ENCODE measurements around the gene STX1B. TPM values are rescaled to one million over a fixed set of nuclear protein-coding genes. Genes with fewer than 3 reads are reported as not detected.
A peak's percentile ranks its signal among the peaks of the same experiment; 100 is the strongest.

The STX1B gene
- total RNA-seq, 2 donors from 2014 or later: 1.3 to 2.1 TPM

DNA sequence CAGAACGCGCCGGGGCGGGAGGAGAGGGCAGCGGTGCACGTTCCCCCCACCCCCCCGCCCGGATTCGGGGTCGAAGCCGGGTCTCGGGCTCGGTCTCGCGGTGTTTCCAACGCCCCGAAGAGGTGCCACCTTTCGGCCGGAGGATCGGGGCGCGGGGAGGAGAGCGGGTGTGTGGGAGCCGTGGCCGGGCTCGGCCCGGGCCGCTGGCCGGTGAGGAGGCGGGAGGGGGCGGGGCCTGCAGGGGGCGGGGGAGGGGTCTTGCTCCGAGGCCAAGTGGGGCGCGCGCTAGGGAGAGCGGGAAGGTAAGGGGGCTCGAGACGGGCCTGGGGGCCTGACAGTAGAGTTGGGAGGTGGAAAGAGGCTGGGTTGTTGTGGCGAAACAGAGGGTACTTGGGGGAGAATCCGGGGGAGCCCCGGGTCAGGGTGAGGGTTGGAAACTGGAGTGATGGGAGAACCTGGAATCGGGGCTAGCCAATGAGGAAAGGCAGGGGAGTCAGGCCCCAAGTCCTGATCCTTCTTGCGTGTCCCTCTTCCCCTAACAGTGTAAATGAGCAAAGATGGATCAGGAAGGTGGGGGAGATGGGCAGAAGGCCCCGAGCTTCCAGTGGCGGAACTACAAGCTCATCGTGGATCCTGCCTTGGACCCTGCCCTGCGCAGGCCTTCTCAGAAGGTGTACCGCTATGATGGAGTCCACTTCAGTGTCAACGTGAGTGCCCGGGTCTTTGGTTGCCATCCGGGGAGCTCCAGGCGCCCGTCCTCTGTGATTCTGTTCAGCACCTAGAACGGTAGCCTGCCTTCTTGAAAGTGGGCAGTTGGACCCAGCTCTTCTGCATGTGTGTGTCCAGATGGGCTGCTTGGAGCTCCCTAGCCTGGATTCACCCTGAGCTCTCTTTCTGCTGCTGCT is 52.0 kb downstream of the STX1B start:
- H3K4me1 ChIP-seq: peaks cover 0 to 29% of the 10 kb centered on the region in 2 donors
- H3K4me3 ChIP-seq: peak overlapping the region; percentile 90 to 92
- no peaks in the 10 kb centered on the region for H3K27me3 ChIP-seq
- TF ChIP-seq, protein P1, sequence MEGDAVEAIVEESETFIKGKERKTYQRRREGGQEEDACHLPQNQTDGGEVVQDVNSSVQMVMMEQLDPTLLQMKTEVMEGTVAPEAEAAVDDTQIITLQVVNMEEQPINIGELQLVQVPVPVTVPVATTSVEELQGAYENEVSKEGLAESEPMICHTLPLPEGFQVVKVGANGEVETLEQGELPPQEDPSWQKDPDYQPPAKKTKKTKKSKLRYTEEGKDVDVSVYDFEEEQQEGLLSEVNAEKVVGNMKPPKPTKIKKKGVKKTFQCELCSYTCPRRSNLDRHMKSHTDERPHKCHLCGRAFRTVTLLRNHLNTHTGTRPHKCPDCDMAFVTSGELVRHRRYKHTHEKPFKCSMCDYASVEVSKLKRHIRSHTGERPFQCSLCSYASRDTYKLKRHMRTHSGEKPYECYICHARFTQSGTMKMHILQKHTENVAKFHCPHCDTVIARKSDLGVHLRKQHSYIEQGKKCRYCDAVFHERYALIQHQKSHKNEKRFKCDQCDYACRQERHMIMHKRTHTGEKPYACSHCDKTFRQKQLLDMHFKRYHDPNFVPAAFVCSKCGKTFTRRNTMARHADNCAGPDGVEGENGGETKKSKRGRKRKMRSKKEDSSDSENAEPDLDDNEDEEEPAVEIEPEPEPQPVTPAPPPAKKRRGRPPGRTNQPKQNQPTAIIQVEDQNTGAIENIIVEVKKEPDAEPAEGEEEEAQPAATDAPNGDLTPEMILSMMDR (IDR thresholded peaks at IDR 0.05): no peak
- peak overlapping the region; percentile 93 to 98 for H3K27ac ChIP-seq
- H3K9me3 ChIP-seq: no peaks in the 10 kb centered on the region
- peaks cover 46% of the 10 kb centered on the region for H3K36me3 ChIP-seq
- no peak for DNase-seq (ENCODE audit: low spot score)

DNA sequence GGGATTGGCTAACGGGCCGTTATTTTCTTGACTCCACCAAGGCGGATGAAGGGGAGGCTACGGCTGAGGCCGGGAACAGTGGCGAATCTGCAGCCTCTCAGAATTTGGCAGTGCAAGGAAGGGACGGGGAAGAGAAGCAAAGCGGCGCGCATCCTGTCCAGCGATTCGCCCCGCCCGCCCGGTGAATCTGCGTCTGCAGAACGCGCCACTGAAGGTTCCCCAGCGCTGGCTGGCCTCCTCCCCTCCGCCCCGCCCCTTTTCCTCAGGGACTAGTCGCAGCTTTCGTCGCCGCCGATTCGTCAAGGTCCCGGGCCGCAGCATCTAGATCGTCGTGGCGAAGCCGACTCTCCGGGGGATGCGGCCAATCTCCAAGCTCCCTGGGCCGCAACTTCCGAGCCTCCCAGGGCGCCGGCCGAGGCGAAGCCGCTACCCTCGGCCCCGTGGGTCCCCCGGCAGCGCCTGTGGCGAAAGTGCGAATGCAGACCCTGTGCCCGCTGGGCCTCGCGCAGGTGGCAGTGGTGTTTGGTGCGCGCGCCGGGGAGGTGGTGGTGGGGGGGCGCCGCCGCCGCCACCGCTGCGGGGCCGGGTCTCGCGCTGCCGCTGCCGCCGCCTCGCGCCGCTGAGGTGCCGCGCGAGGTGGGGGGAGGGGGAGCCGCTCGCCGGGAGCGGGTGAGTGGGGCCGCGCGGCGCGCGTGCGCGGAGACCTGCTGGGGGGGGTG is 52.8 kb downstream of the STX1B start, which contains the start of gene SETD1A:
SETD1A (plus strand) TSS at position 299 of the 719 bp plus-strand sequence. CDS start 978 bp downstream, outside the sequence.
- Histone ChIP-seq H3K4me1 (peaks cover 0 to 31% of the 10 kb centered on the region in 2 donors), H3K27ac (peak within 1 kb of the TSS; percentile 93 to 98), H3K4me3 (peak within 1 kb of the TSS; percentile 90 to 92), H3K27me3 (no peaks in the 10 kb centered on the region), H3K9me3 (no peaks in the 10 kb centered on the region), H3K36me3 (peaks cover 38% of the 10 kb centered on the region)
- peak; percentile 98 for DNase-seq (ENCODE audit: low spot score)
- TF ChIP-seq, protein P1 (IDR thresholded peaks at IDR 0.05): no peak

DNA sequence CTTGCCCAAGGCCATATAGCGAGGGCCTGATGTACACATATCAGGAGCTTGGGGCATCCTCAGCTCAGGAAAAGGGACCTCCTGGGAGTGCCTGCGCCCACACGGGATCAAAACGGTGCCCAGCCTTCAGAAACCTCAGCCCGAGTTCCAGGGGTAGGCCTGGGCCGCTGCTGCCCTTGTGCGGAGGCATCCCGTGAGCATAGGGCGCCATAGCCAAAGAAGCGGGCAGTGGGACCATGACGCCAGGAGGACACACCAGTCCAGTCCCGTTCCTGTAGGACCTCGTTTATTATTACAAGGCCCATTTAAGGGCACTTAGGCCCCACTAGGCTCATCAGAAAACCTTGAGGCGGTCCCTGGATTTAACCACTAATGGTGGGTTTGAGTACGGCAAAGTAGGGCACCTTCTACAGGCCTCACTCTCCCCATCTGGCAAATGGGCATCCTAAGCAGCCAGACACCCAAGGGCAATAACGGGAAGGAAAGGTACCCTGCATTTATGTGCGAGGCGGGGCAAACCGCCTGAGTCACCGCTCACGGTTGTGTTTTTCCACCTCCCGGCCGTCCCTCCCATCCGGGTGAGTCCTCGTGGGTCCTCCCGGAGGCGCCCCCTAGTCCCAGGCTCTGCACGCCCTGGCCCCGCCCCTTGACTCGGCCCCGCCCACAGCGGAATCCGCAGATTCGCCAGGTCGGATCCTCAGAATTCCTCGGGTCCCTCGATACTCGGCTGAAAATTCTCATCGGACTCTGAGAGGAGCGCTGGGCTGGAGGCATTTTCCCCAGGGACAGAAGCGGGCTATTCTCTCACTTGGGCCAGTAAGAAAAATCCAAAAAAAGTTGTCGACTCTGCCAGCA is 53.6 kb downstream of the STX1B start:
- peak; percentile 83 for DNase-seq (ENCODE audit: low spot score)
- H3K27me3 ChIP-seq: no peaks in the 10 kb centered on the region
- H3K36me3 ChIP-seq: peaks cover 30% of the 10 kb centered on the region
- H3K4me1 ChIP-seq: peaks cover 0 to 37% of the 10 kb centered on the region in 2 donors
- peak overlapping the region; percentile 90 to 92 for H3K4me3 ChIP-seq
- TF ChIP-seq, protein P1 (IDR thresholded peaks at IDR 0.05): peak in 1 of 2 donors; percentile 18
- H3K9me3 ChIP-seq: no peaks in the 10 kb centered on the region
- peak overlapping the region; percentile 93 to 98 for H3K27ac ChIP-seq

DNA sequence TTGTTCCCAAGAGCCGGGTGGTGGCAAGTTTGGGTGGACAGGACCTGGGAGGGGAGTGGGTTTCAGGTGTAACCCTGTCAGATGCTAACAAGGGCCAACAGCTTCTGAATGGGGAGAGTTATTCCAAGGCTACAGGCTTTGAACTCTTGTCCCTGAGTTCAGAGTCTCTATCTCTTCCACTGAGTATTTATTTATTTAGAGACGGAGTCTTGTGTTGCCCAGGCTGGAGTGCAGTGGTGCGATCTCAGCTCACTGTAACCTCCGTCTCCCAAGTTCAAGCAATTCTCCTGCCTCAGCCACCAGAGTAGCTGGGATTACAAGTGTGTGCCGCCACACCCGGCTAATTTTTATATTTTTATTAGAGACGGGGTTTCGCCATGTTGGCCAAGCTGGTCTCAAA is 55.4 kb downstream of the STX1B start:
- H3K9me3 ChIP-seq: no peaks in the 10 kb centered on the region
- no peak overlapping the region for H3K4me3 ChIP-seq
- H3K27ac ChIP-seq: no peak overlapping the region
- peaks cover 12% of the 10 kb centered on the region for H3K36me3 ChIP-seq
- H3K4me1 ChIP-seq: peaks cover 0 to 56% of the 10 kb centered on the region in 2 donors
- DNase-seq (ENCODE audit: low spot score): no peak
- no peaks in the 10 kb centered on the region for H3K27me3 ChIP-seq
- TF ChIP-seq, protein P1 (IDR thresholded peaks at IDR 0.05): no peak

DNA sequence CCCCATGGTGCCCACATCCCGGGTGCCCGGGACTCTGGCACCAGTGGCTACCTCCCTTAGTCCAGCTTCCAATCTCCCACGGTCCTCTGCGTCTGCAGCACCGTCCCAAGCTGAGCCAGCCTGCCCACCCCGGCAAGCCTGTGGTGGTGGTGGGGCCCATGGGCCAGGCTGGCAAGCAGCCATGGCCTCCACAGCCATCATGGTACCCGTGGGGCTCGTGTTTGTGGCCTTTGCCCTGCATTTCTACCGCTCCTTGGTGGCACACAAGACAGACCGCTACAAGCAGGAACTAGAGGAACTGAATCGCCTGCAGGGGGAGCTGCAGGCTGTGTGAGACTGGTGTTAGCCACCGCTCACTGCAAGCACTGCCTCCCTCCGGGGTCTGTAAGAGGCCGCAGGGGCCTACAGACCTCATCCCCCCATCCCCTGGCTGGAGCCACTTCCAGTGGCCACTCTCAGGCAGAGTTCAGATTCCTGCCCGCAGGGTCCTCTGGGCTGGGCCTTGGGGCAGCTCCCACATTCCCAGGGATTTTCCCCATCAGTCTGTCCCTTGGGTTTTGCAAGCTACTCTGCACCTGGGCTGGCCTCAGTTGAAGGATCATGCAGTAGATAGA is 56.8 kb downstream of the STX1B start:
- Histone ChIP-seq H3K4me3 (no peak overlapping the region), H3K27ac (no peak overlapping the region), H3K36me3 (no peaks in the 10 kb centered on the region), H3K4me1 (peaks cover 0 to 55% of the 10 kb centered on the region in 2 donors), H3K9me3 (no peaks in the 10 kb centered on the region), H3K27me3 (no peaks in the 10 kb centered on the region)
- DNase-seq (ENCODE audit: low spot score): no peak
- TF ChIP-seq, protein P1 (IDR thresholded peaks at IDR 0.05): peak; percentile 55 to 69
